ENCODE results near the gene JKAMP. TPM values are rescaled to one million over a fixed set of nuclear protein-coding genes. Genes with fewer than 3 reads are reported as not detected.

Gene JKAMP
- total RNA-seq, 3 donors from 2014 or later = 32.9 to 39.2 (median 37.4) TPM

DNA sequence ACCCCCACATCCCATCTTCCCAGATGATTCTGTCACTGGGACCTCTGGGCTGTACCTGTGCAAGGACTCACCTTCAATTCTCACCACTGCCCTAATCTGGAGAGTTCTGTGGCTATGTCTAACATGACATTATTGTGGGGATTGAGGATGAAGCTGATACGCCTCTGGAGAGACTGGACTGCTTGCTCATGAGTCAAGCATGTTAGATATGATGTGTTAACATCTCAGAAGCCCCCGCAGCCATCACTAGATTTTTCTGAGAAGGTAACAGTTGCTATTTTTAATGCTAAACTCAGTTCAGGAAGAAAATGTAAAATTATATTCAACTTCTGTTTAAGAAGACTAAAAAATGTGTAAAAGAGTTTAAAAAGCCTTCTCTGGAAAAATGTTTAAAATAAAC is 25.7 kb downstream of the JKAMP start:
- ATAC-seq (no peak), DNase-seq (no peak)
- H3K4me3 ChIP-seq = no peak overlapping the region
- no peaks in the 10 kb centered on the region for H3K36me3 ChIP-seq (ENCODE audit: low read depth)
- intact Hi-C loops (cut with DNase I, micrococcal nuclease) = no loop called here
- peaks cover 8% of the 10 kb centered on the region for H3K4me1 ChIP-seq (ENCODE audit: low read depth)
- H3K9me3 ChIP-seq = no peaks in the 10 kb centered on the region
- TF ChIP-seq, protein P1, sequence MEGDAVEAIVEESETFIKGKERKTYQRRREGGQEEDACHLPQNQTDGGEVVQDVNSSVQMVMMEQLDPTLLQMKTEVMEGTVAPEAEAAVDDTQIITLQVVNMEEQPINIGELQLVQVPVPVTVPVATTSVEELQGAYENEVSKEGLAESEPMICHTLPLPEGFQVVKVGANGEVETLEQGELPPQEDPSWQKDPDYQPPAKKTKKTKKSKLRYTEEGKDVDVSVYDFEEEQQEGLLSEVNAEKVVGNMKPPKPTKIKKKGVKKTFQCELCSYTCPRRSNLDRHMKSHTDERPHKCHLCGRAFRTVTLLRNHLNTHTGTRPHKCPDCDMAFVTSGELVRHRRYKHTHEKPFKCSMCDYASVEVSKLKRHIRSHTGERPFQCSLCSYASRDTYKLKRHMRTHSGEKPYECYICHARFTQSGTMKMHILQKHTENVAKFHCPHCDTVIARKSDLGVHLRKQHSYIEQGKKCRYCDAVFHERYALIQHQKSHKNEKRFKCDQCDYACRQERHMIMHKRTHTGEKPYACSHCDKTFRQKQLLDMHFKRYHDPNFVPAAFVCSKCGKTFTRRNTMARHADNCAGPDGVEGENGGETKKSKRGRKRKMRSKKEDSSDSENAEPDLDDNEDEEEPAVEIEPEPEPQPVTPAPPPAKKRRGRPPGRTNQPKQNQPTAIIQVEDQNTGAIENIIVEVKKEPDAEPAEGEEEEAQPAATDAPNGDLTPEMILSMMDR (IDR thresholded peaks at IDR 0.05) = no peak

DNA sequence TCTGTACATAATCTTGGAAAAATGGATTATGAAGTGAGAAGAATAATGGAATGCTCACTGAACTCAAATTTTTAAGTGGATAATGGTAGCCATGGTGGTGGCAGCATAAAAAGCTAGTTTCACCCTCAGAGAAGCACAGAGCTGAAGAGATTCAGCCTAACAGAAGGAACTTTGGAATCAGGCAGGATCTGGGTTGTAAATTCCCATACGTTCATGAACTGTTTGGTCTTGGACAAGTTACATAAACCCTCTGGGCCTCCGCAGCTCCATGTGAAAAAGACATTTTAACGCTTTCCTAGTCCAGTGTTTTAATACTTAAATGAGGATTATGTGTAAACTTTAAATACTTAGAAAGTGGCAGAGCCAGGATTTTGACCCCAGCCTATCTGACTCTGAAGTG is 26.6 kb downstream of the JKAMP start:
- Histone ChIP-seq H3K4me3 (no peak overlapping the region), H3K4me1 (ENCODE audit: low read depth) (peaks cover 8% of the 10 kb centered on the region), H3K9me3 (no peaks in the 10 kb centered on the region), H3K36me3 (ENCODE audit: low read depth) (no peaks in the 10 kb centered on the region)
- DNase-seq (peak in 1 of 3 donors; percentile 25), ATAC-seq (peak; percentile 67)
- TF ChIP-seq, protein P1 (IDR thresholded peaks at IDR 0.05) = no peak
- intact Hi-C loops (cut with DNase I, micrococcal nuclease) = no loop called here

DNA sequence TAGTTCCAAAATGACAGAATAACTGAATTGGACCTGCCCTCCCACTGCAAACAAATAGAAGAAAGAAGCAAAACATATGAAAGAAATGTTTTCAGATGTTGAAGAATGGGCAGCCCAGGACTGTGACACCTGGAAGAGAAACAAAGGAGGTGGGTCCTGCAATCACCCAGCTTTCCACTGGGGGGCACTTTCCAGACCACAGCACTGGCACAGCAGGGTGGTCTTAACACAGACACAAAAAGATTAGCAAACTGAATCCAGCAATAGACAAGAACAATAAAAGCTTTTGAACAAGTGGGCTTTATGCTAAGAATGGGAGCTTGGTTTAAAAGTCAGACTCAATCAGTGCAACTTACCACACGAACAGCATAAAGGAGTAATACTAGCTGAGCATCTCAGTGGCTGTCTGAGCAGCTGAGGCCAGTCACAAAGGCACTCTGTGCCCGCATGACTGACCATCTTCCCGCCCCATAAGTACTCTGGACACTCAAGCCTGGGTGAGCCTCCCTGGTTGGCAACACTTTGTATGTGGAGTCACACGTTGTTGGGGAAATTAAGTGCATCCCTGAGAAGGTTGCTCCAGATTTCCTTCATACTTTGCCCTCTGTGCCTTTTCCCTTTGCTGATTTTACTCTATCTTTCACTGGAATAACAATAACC is 27.7 kb downstream of the JKAMP start:
- no peaks in the 10 kb centered on the region for H3K36me3 ChIP-seq (ENCODE audit: low read depth)
- peaks cover 8% of the 10 kb centered on the region for H3K4me1 ChIP-seq (ENCODE audit: low read depth)
- ATAC-seq (peak; percentile 47), DNase-seq (peak in 1 of 3 donors; percentile 21)
- TF ChIP-seq, protein P1 (IDR thresholded peaks at IDR 0.05) = no peak
- H3K4me3 ChIP-seq = no peak overlapping the region
- no peaks in the 10 kb centered on the region for H3K9me3 ChIP-seq
- intact Hi-C loops (cut with DNase I, micrococcal nuclease) = no loop called here

DNA sequence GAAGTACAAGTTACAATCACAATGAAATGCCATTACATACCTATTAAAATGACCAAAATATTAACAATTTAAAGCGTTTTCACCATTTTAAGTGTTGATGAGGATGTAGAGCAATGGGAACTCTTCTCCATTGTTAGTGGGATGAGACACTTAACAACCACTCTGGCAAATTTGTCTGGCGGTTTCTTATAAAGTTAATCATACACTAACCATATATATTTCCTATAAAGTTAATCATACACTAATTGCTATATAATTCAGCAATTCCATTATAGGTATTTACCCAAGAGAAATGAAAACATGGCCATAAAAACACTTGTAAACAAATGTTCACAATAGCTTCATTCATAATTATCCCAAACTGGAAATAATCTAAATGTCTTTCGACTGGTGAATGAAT is 35.9 kb downstream of the JKAMP start:
- no peak overlapping the region for H3K4me3 ChIP-seq
- no peaks in the 10 kb centered on the region for H3K9me3 ChIP-seq
- intact Hi-C loops (cut with DNase I, micrococcal nuclease) = no loop called here
- DNase-seq (no peak), ATAC-seq (peak; percentile 57)
- no peaks in the 10 kb centered on the region for H3K4me1 ChIP-seq (ENCODE audit: low read depth)
- no peaks in the 10 kb centered on the region for H3K36me3 ChIP-seq (ENCODE audit: low read depth)
- TF ChIP-seq, protein P1 (IDR thresholded peaks at IDR 0.05) = no peak

DNA sequence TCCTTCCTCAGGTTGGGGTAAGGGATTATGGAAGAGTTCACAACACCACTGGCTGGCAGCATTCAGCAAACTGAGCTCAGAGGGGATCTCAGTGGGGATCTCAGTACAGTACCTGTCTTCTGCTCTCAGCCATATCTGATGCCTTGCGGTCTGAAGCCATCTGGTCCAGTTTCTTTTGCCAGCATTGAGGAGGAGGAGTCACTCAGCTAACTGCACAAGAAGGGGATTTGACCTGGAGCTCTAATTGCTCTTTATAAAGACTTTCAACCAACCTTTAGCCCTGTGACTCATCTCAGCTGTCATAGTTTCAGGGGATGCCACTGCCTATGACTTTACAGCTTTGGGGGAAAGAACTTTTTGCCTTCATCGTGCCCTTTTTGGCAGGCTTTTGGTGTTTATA is 44.9 kb downstream of the JKAMP start:
- TF ChIP-seq, protein P1 (IDR thresholded peaks at IDR 0.05) = no peak
- ATAC-seq (peak; percentile 48), DNase-seq (no peak)
- peaks cover 3% of the 10 kb centered on the region for H3K9me3 ChIP-seq
- H3K4me1 ChIP-seq (ENCODE audit: low read depth) = no peaks in the 10 kb centered on the region
- no peaks in the 10 kb centered on the region for H3K36me3 ChIP-seq (ENCODE audit: low read depth)
- H3K4me3 ChIP-seq = no peak overlapping the region
- intact Hi-C loops (cut with DNase I, micrococcal nuclease) = no loop called here

DNA sequence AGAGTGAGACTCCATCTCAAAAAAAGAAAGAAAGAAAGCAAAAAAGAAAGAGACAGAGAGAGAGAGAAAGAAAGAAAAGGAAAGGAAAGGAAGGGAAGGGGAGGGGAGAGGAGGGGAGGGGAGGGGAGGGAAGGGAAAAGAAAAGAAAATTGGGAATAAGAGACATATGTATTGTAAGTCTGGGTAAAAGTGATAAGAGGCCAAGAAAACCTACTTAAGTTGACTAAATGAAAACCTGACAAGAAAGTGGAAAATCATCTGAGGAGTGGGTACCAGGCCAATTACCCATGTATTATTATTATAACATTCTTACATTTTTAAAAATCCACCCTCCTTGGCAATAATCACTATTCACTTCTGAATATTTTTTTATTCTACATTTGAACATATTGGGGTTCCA is 46.0 kb downstream of the JKAMP start:
- H3K36me3 ChIP-seq (ENCODE audit: low read depth) = no peaks in the 10 kb centered on the region
- no peak for DNase-seq
- intact Hi-C loops (cut with DNase I, micrococcal nuclease) = no loop called here
- no peaks in the 10 kb centered on the region for H3K4me1 ChIP-seq (ENCODE audit: low read depth)
- peaks cover 3% of the 10 kb centered on the region for H3K9me3 ChIP-seq
- TF ChIP-seq, protein P1 (IDR thresholded peaks at IDR 0.05) = no peak
- ATAC-seq = no peak
- no peak overlapping the region for H3K4me3 ChIP-seq

Measured in mucosa of descending colon (tissue), 3 donors.